Osteoblast (primary cell): ENCODE measurements around the gene ARFGAP1. TPM values are rescaled to one million over a fixed set of nuclear protein-coding genes. Genes with fewer than 3 reads are reported as not detected.

Experiments used
- DNase-seq: peaks from one replicate; pipeline ENCODE4 v3.0.0; 2011; ENCODE audit warnings: low spot score, mixed read lengths; ENCODE audit not compliant: insufficient read length; ENCODE audit errors: missing footprints
- H2AFZ ChIP-seq: 2 replicates; pipeline ENCODE4 v1.6.0; 2011; ENCODE audit warnings: mild to moderate bottlenecking, low read length
- H3K27ac ChIP-seq: 2 replicates; pipeline ENCODE4 v1.5.1; 2011; ENCODE audit warnings: mild to moderate bottlenecking, low read depth, low read length, moderate library complexity
- H3K27me3 ChIP-seq: 2 replicates; pipeline ENCODE4 v1.6.0; 2012; ENCODE audit warnings: mild to moderate bottlenecking, control low read depth, inconsistent platforms, low read length, moderate library complexity; ENCODE audit not compliant: insufficient read depth
- H3K36me3 ChIP-seq: 2 replicates; pipeline ENCODE4 v1.5.1; 2011; ENCODE audit warnings: mild to moderate bottlenecking, low read length, control low read depth, moderate library complexity; ENCODE audit not compliant: insufficient read depth
- H3K4me1 ChIP-seq: 2 replicates; pipeline ENCODE4 v1.5.1; 2011; ENCODE audit warnings: mild to moderate bottlenecking, low read length, control low read depth, moderate library complexity; ENCODE audit not compliant: insufficient read depth
- H3K4me2 ChIP-seq: 2 replicates; pipeline ENCODE4 v1.6.0; 2011; ENCODE audit warnings: mild to moderate bottlenecking, low read length; ENCODE audit not compliant: insufficient read depth
- H3K4me3 ChIP-seq: fragments of 200-600 bp; sonication (generic); 3 replicates; pipeline ENCODE4 v1.5.1; 2012; ENCODE audit warnings: mild to moderate bottlenecking, low read length, inconsistent platforms; ENCODE audit not compliant: insufficient read depth
- H3K79me2 ChIP-seq: 2 replicates; pipeline ENCODE4 v1.6.0; 2012; ENCODE audit warnings: mild to moderate bottlenecking, low read length, control low read depth, inconsistent platforms; ENCODE audit not compliant: insufficient read depth
- H3K9me3 ChIP-seq: 2 replicates; pipeline ENCODE4 v1.5.1; 2011; ENCODE audit warnings: low read depth, low read length, control low read depth
- H4K20me1 ChIP-seq: 2 replicates; pipeline ENCODE4 v1.6.0; 2012; ENCODE audit warnings: mild to moderate bottlenecking, low read length, control low read depth; ENCODE audit not compliant: insufficient read depth
- total RNA-seq: library from RNA; depleted of rRNA; stranded (reverse); fragments of >200 nt; gene quantifications from 2 replicates; pipeline ENCODE4 v1.2.3, GENCODE V29; 2012
- TF ChIP-seq, protein P1 (sequence below): IDR thresholded peaks from 2 replicates; pipeline ENCODE4 v1.5.1; 2011; ENCODE audit warnings: mild to moderate bottlenecking, low read depth, low read length, moderate library complexity; ENCODE audit errors: extremely low read depth

ARFGAP1 gene
- total RNA-seq, 1 donor: 68.4 TPM

DNA sequence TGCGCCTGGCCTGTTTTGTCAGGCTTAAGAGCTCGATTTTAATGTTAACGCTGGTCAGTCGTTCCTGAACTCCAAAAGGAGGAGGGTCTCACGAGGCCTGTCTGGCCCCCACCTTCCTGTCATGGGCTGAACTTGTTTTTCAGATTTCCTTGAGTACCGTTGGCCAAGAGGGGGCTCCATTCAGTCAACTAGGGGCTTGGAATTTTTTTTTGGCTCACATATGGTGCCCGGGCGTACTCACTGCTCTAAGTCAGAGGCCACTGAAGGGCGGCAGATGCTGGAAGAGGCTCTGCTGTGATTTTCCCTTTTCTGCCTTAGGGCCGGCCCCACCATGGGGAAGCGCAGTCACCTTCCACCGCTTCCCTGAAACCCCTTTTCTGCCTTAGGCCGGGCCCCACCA, 43.8 kb upstream of the ARFGAP1 start:
- Histone ChIP-seq H3K4me1 (peaks cover 36% of the 10 kb centered on the region), H4K20me1 (no peaks in the 10 kb centered on the region), H3K27ac (no peak overlapping the region), H3K27me3 (peaks cover 3% of the 10 kb centered on the region), H3K9me3 (no peaks in the 10 kb centered on the region), H3K4me2 (no peak overlapping the region), H2AFZ (no peak overlapping the region), H3K79me2 (no peaks in the 10 kb centered on the region), H3K36me3 (no peaks in the 10 kb centered on the region), H3K4me3 (no peak overlapping the region)
- no peak for DNase-seq
- TF ChIP-seq, protein P1, sequence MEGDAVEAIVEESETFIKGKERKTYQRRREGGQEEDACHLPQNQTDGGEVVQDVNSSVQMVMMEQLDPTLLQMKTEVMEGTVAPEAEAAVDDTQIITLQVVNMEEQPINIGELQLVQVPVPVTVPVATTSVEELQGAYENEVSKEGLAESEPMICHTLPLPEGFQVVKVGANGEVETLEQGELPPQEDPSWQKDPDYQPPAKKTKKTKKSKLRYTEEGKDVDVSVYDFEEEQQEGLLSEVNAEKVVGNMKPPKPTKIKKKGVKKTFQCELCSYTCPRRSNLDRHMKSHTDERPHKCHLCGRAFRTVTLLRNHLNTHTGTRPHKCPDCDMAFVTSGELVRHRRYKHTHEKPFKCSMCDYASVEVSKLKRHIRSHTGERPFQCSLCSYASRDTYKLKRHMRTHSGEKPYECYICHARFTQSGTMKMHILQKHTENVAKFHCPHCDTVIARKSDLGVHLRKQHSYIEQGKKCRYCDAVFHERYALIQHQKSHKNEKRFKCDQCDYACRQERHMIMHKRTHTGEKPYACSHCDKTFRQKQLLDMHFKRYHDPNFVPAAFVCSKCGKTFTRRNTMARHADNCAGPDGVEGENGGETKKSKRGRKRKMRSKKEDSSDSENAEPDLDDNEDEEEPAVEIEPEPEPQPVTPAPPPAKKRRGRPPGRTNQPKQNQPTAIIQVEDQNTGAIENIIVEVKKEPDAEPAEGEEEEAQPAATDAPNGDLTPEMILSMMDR: no peak

DNA sequence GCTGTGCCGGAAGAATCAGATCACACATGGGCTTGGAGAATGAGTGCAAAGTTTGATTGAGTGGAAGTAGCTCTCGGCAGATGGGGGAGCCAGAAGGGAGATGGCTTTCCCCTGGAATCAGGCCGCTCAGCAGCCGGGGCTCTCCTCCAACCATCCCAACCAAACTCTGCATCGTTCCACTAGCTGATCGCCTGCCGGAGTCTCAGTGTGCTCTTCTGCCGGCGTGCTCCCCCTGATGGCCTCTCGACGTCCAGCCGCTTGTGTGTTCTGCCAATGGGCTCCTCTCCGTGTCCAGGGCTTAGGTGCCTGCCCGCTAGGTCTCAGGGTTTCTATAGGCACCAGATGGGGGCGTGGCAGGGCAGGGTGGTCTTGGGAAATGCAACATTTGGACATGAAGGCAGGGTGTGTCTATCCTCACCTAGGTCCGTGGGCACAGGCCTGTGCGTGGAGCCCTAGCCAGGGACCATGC, 41.8 kb upstream of the ARFGAP1 start:
- Histone ChIP-seq H3K4me1 (peaks cover 29% of the 10 kb centered on the region), H3K9me3 (no peaks in the 10 kb centered on the region), H3K27me3 (no peaks in the 10 kb centered on the region), H2AFZ (peak overlapping the region; percentile 95), H3K79me2 (no peaks in the 10 kb centered on the region), H3K27ac (peak overlapping the region; percentile 91), H4K20me1 (no peaks in the 10 kb centered on the region), H3K36me3 (no peaks in the 10 kb centered on the region), H3K4me2 (peak overlapping the region; percentile 36), H3K4me3 (no peak overlapping the region)
- peak; percentile 90 for DNase-seq
- TF ChIP-seq, protein P1: peak; percentile 66

DNA sequence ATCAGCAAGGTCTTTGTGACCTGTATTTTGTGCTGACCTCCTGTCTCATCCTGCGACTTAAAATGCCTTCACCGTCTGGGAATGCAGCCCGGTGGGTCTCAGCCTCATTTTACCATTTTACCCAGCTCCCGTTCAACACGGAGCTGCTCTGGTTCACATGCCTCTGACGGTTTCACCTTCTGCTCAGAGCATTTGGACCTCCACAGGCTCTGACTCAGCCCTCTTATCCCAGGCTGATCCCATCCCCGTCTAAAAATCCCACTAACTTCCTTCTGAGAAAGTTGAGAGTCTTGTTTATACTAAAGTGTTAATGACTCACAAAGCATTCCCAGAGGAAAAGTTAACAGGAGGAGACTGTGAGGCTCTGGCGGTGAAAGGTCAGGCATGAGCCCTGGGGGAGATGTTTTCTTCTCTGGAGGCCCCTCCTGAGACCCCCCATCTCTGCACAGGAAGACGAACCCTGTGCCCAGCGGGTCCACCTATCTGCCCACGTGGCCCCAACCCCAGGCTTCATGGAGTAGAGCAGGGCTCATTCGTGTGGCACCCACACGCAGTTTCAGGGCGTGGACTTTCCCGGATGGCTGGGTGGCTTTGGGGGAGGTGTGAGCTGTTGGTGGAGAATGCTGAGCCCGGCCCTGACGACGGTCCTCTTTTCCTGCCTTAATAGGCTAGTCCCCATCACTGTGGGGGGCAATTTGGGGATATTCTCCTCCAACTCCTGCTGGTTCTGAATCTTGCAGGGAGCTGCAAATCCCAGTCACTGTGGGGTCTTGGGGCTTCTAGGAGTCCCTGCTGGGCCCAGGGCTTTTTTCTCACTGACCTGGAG, 40.2 kb upstream of the ARFGAP1 start:
- peak overlapping the region; percentile 24 for H3K4me3 ChIP-seq
- no peaks in the 10 kb centered on the region for H3K27me3 ChIP-seq
- peak overlapping the region; percentile 69 for H2AFZ ChIP-seq
- H3K27ac ChIP-seq: peak overlapping the region; percentile 91
- H4K20me1 ChIP-seq: no peaks in the 10 kb centered on the region
- DNase-seq: peak; percentile 99
- no peaks in the 10 kb centered on the region for H3K36me3 ChIP-seq
- H3K9me3 ChIP-seq: no peaks in the 10 kb centered on the region
- TF ChIP-seq, protein P1: no peak
- peaks cover 29% of the 10 kb centered on the region for H3K4me1 ChIP-seq
- H3K79me2 ChIP-seq: no peaks in the 10 kb centered on the region
- H3K4me2 ChIP-seq: peak overlapping the region; percentile 53

DNA sequence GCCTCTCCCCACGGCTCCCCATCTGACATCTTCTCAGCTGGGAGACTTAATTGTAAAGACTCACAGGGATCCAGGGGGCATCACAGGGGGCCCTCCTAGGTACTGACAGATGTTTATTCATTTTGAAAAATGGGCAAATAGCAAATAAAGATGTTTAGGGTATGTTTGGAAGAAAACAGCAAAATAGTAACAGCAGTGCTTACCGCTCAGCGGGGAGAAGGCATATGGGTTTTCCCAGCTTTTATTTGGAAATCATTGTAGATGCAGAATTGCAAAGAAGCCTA, 39.6 kb upstream of the ARFGAP1 start:
- Histone ChIP-seq H3K27me3 (no peaks in the 10 kb centered on the region), H3K36me3 (no peaks in the 10 kb centered on the region), H3K4me3 (peak overlapping the region; percentile 24), H3K79me2 (no peaks in the 10 kb centered on the region), H3K4me2 (peak overlapping the region; percentile 53), H3K9me3 (no peaks in the 10 kb centered on the region), H4K20me1 (no peaks in the 10 kb centered on the region), H3K27ac (peak overlapping the region; percentile 91), H3K4me1 (peaks cover 29% of the 10 kb centered on the region), H2AFZ (no peak overlapping the region)
- TF ChIP-seq, protein P1: no peak
- DNase-seq: no peak
